Astrocyte of the hippocampus (primary cell): Measurements from ENCODE around the gene CFHR2.
"Not testable (repeated sequence)": the region's sequence is repeated elsewhere in the genome, so short reads cannot be mapped to it uniquely, and the experiment has no call there.

Experiments
- DNase-seq: peaks from one replicate; pipeline ENCODE4 v3.0.0; 2011; ENCODE audit warnings: low read depth, low spot score

Gene CFHR2

DNA sequence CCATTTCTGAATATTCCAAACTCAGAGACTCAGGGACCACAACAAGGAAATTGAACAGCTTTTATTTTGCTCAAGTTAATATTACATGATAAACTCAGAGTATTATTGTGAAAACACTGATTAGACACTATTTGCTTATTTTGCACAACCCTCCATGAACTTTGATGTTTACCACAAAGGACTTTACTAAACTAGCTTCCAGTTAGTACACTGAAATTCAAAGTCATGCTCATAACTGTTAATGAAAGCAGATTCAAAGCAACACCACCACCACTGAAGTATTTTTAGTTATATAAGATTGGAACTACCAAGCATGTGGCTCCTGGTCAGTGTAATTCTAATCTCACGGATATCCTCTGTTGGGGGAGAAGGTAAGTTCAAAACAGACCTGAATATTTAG is at the start of gene CFHR2:
Gene CFHR2 (plus strand): TSS at position 171 of the 400 bp plus-strand sequence. CDS start 143 bp downstream, at position 314.
- DNase-seq: not testable (repeated sequence)

DNA sequence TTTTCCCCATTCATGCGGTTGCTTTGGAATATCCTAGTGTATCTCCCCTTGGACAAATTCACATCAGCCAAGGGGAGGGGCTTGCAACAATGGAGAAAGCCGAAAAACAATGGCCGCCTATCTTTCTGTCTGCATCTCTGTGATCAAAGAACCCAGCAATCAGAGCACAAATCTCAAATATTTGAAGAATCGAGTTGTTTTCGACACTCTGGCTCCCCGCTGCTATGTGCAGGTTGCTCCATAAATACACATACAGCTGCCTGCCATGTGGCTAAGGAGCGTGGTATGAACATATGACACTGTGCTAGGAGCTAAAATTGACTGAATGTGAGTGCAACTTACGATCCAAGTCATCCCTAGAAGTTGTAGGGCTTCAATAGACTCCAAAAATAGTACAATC is 47.2 kb upstream of the CFHR2 start:
- no peak for DNase-seq

DNA sequence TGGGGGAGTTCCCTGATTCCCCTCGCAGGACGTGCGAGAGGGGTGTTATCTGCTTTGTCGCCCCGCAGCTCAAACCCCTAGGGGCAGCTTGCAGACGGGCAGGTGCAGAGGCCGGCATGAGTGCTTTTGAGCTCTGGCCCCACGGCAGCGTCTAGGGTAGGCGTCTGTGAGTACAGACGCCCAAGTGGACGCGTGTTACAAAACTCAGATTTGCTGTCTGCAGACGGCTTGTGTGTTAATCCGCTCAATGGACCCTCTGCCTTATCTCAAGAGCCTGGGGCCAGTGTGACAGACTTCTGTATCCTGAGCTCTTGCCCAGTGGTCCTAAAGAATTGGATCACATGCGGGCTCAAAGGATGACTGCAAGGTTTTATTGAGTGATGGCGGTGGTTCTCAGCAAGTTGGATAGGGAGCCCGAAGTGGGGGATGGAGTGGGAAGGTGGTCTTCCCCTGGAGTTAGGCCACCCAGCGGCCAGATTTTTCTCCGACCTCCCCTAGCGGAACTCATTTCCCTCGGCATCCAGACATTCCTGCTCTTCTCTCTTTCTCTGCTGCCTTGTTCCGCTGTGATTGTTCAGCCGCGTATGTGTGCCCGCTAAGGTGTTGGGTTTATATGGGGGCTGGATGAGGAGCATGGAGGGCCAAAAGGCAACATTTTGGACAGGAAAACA is 46.2 kb upstream of the CFHR2 start:
- DNase-seq: peak; percentile 29

DNA sequence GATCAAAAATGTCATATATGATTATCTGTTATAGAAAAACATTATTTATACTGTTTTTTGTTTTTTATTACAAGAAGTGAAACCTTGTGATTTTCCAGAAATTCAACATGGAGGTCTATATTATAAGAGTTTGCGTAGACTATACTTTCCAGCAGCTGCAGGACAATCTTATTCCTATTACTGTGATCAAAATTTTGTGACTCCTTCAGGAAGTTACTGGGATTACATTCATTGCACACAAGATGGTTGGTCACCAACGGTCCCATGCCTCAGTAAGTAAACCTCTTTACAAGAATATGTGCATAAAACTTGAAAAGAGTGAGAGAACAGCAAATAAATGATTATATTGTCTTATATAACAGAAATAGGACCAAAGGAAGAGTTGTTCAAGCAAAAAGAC is 41.2 kb upstream of the CFHR2 start:
- no peak for DNase-seq

DNA sequence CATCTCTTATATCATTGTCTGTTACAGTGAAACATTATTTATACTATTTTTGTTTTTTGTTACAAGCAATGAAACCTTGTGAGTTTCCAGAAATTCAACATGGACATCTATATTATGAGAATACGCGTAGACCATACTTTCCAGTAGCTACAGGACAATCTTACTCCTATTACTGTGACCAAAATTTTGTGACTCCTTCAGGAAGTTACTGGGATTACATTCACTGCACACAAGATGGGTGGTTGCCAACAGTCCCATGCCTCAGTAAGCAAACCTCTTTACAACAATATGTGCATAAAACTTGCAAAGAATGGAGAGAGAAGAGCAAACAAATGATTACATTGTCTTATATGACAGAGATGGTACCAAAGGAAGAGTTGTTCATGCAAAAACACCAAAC is 33.3 kb upstream of the CFHR2 start:
- DNase-seq: peak; percentile 10

DNA sequence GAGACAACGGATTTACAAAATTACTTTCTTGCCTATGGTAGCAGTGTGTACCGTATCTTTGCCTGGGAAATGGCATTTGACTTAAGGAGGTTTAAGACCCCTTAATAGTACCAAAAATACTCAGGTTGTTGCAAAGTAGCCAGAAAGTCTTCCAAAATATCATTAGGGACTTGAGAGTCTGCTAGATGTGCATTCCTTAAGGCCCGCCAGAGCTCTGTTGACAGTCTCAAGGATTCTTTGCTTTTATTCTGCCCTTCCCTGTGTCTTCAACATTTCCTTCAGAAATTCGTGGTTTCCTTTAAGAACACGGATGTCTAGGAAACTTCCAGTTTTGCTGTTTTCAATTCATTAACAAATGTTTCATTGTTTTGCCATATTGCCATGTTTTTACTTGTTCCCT is 31.3 kb upstream of the CFHR2 start:
- DNase-seq: not testable (repeated sequence)

DNA sequence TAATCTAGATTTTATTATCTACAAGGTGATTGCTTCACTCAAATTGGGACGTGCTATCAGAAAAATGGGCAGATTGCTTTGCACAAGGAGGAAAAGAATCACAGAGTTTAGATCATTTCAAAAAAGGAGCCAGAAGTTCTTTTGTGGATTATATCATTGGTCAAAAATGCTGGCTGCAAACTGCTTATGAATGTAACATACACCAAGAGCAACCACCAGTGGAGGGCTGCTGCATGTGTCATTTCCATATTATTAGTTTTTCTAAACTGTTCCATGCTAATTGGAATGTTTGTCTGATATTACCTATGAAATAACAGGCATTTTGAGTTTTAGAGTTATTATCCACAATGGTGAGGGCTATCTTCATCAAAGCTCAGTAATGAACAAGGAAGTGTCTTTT is 16.7 kb upstream of the CFHR2 start:
- peak; percentile 11 for DNase-seq

DNA sequence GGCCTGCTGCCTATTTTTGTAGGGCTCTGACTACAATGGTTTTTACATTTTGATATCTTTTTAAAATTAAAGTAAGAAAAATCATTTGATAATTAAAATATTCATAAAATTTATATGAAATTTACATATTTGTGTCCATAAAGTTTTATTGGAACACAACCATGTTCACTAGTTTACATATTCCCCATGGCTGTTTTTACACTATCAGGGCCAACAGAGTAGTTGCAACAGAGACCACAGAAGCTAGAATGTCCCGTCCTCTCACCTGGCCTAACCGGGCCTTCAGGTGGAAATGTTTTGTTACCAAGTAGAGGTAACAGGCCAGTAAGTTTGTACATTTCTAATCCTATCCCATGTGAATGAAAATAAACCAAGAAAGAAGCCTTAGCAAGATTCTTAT is 10.7 kb upstream of the CFHR2 start:
- DNase-seq: not testable (repeated sequence)

DNA sequence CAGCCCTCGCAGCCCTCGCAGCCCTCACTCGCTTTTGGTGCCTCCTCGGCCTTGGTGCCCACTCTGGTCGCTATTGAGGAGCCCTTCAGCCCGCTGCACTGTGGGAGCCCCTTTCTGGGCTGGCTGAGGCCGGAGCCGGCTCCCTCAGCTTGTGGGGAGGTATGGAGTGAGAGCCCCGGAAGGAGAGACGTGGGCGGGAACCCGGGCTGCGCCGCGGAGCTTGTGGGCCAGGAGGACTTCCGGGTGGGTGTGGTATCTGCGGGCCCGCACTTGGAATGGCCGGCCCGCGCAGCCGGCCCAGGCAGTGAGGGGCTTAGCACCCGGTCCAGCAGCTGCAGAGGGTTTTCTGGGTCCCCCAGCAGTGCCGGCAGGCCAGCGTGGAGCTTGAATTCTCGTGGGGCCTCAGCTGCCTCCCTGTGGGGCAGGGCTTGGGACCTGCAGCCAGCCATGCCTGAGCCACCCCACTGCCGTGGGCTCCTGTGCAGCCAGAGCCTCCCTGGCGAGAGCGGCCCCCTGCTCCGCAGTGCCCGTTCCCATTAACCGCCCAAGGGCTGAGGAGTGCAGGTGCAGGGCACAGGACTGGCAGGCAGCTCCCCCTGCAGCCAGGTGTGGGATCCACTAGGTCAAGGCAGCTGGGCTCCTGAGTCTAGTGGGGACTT is 9.9 kb upstream of the CFHR2 start:
- DNase-seq: no peak

DNA sequence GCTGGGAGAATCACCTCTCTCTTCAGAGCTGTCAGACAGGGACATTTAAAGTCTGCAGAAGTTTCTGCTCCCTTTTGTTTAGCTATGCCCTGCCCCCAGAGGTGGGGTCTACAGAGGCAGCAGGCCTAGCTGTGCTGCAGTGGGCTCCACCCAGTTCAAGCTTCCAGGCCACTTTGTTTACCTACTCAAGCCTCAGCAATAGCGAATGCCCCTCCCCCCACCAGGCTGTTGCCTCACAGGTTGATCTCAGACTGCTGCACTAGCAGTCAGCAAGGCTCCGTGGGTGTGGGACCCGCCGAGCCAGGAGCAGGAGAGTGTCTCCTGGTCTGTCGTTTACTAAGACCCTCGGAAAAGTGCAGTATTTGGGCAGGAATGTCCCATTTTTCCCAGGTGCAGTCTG is 2.1 kb upstream of the CFHR2 start:
- DNase-seq: not testable (repeated sequence)

DNA sequence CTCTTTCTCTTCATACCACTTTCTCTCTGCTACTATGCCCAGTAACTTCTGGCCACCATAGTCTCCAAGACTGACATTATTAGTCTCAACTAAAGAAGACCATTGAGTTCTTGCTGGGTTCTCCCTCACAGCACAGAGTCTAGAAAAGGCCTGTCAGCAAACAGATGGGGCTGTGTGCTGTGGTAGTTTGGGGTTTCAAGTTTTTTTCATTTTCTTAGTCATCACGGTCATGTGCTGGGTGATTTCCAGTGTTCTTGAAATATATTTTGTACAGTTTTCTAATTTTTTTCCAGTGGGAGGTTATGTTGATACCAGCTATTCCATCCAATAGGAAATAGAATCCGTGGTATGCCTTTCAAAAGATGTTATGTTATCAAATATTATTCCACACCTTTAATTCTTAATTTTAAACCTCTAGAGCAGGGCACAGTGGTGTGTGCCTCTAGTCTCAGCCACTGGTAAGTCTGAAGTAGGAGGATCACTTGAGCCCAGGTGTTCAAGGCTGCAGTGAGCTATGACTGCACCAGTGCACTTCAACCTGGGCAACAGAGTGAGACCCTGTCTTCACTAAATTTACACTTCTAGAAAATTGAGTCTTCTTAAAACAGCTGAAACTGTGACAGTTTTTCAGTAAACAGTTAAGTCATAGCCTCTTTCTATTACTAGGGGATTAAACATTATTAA is 8.3 kb downstream of the CFHR2 start:
- no peak for DNase-seq

DNA sequence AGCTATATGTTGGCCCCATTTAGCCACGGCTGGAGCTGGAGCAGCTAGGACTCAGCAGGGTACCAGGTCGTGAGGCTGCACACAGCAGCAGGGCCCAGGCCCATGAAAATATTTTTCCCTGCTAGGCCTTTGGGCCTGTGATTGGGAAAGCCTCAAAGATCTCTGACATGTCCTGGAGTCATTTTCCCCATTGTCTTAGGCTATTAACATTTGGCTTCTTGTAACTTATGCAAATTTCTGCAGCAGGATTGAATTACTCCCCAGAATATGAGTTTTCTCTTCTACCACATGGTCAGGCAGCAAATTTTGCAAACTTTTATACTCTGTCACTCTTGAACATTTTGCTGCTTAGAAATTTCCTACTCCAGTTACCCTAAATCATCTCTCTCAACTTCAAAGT is 11.2 kb downstream of the CFHR2 start:
- DNase-seq: no peak

DNA sequence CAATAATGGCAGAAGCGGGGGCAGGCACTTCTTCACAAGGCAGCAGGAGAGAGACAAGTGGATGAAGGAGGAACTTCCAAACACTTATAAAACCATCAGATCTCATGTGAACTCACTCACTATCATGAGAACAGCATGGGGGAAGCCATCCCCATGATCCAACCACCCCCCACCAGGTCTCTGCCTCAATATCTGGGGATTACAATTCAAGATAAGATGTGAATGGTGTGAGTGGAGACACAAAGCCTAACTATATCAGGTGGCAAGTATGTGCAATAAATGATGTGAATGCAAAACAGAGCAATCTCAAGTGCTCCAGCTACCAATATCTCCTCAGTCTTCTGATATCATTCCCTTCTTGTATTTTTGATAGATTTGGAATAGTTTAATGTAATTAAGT is 12.4 kb downstream of the CFHR2 start:
- DNase-seq: no peak

DNA sequence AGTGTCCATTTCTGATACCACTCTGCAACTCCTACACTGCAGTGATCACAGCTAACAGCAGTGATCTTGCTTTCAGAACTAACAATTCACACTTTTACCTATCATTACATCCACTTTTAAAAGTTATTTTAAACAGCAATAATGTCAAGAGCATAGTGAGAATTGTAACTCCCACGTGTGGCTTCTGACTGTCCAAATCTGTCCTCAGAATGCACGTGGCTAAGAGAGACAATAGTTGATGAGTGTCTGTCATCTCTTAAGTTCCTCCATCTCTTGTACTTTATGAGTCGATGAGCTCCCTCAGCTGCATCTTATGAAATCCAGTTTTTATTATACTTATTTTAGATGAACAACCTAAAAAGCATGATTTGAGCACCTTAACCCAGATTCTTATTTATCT is 17.3 kb downstream of the CFHR2 start:
- no peak for DNase-seq

DNA sequence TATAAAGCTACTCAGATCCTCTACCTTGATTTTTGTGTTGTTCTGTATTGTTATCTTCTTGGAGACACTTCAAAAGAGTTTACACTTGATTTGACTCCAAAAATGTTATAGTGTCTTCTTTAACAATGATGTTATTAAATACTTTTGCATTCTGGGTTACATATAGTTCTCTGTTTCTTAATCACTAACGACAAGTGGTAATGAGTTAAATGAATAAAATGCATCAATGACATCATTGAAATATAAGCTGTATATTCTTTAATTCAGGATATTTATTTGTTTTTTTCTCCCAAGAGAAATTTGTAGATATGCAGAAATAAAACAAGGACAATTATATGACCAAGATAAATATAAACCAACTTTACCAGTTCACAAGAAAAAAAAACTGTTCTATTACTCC is 26.6 kb downstream of the CFHR2 start:
- DNase-seq: no peak

DNA sequence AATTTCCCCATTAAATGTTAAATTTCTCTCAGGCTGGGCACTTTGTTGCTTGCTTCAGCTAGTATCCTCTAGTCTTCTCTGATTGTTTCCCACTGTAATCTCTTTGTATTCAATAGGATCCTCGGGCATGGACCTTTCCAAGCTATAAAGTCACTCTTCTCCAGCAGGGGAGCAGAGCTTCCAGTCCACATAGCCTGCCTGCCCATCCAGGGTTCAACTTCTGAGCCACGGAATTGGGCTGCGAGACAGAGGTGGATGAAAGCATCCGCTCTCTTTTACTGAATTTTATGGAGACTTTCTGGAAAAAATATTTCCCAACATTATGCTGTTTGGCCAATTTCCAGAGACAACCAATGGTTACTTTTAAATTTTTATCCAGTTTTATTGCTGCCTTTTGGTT is 32.7 kb downstream of the CFHR2 start:
- DNase-seq: no peak

DNA sequence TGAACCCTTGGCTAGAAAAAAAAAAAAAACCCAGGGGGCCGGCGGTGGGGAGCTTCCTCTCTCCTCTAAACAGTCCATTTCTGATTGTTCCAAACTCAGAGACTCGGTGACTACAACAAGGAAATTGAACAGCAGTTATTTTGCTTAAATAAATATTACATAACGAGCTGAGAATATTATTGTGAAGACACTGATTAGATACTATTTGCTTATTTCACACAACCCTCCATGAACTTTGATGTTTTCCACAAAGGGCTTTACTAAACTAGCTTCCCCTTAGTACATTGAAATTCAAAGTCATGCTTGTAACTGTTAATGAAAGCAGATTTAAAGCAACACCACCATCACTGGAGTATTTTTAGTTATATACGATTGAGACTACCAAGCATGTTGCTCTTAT is 33.7 kb downstream of the CFHR2 start, which contains the start of gene CFHR5:
Gene CFHR5 (plus strand): TSS at position 279 of the 400 bp plus-strand sequence. CDS start 109 bp downstream, at position 388.
- no peak for DNase-seq

DNA sequence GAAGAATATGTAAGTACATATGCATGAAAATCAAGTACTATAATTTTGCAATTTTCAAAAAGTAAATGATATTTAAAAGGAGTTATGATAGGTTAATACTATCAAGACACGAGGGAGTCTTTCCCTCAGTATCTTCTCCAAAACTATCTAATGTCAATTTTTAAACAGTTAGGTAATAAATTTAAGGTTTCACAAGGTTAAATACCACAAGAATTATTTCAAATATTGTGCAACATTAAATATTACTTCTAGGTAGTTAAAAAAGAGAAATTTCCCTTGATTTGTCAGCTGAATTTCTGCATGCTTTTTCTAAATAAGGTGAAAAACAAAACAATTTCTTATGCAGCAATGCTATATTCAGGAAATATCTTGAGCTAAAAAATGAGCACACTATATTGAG is 37.3 kb downstream of the CFHR2 start:
- no peak for DNase-seq

DNA sequence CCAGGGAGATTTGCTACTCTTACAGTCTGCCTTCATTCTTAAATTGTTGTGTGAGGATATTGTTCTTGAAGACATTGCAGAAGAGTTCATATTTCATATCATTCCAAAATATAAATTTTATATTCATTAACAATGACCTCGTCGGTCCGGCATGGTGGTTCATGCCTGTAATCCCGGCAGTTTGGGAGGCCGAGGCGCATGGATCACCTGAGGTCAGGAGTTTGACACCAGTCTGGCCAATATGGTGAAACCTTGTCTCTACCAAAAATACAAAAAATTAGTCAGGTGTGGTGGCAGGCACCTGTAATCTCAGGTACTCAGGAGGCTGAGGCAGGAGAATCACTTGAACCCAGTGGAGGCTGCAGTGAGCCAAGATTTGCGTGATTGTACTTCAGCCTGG is 38.7 kb downstream of the CFHR2 start:
- not testable (repeated sequence) for DNase-seq

DNA sequence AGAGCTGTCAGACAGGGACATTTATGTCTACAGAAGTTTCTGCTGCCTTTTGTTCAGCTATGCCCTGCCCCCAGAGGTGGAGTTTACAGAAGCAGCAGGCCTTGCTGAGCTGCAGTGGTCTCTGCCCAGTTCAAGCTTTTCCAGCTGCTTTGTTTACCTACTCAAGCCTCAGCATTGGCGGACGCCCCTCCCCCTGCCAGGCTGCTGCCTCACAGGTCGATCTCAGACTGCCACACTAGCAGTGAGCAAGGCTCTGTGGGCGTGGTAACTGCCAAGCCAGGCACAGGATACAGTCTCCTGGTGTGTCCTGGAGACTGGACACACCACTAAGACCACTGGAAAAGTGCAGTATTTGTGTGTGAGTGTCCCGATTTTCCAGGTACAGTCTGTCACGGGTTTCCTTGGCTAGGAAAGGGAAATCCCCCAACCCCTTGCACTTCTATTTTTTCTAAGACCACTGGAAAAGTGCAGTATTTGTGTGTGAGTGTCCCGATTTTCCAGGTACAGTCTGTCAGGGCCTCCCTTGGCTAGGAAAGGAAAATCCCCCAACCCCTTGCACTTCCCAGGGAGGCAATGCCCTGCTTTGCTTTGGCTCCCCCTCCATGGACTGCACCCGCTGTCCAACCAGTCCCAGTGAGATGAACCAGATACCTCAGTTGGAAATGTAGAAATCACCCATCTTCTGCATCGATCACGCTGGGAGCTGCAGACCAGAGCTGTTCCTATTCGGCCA is 48.5 kb downstream of the CFHR2 start:
- DNase-seq: peak; percentile 26

DNA sequence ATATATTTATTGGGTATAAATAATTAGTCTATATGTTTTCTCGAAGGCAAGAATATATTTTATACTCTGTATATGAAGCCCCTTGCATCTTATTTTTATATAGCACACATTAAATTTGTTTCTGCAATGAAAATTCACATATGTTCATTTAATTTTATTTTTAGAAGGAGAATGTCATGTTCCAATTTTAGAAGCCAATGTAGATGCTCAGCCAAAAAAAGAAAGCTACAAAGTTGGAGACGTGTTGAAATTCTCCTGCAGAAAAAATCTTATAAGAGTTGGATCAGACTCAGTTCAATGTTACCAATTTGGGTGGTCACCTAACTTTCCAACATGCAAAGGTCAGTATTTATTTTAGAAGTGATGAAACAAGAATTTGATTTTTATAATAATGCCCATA is 50.4 kb downstream of the CFHR2 start:
- no peak for DNase-seq

DNA sequence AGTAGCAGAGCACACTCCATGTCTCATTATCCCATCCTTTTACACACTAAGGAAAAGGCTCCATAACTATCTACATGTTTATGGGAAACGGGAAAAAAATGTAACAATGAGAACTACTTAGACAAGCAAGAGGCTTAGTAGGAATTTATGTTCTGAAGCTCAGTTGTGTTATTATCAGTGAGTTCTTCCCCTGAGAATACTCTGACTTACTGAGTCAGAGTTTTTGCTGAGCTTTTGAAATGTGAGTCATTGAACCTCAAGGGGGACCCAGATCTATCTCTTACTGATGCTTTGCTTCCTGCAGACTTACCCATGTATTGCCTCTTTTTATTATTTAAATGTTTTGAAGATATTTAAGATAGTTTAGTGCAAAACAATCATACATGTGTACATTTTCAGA is 53.9 kb downstream of the CFHR2 start:
- peak; percentile 7 for DNase-seq
